Measurements from ENCODE around the gene KLRB1.
"Not testable (repeated sequence)": the region's sequence is repeated elsewhere in the genome, so short reads cannot be mapped to it uniquely, and the experiment has no call there.

The KLRB1 gene

DNA sequence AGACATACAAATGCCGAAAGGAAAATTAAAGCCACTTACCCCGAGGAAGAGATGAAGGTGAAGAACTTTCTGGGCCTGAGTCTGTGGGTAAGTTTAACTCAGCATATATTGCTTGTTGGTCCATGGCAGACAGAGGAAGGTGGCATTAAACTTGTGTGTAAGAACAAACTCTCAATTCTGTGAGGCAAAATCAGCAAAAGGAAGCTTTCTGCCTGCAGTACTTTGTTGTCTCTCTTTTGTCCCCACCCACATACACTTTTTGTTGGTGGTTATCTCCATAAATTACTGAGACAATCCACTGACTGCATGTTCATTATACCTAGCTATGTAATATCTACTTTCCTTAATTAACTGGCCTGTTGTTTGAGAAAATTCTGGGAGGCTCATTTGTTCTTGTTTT, at the start of gene KLRB1:
TSS of gene KLRB1 (minus strand) at position 201 of the 400 bp plus-strand sequence. CDS start at position 124, 77 bp downstream.
- Mint-ChIP-seq H3K36me3 (peaks cover 9% of the 10 kb centered on the region), H3K27me3 (no peaks in the 10 kb centered on the region), H3K27ac (no peak within 1 kb of the TSS), H3K4me3 (peak within 1 kb of the TSS; percentile 6), H3K9me3 (ENCODE audit: low read depth) (no peaks in the 10 kb centered on the region), H3K4me1 (ENCODE audit: low read depth) (peaks cover 28% of the 10 kb centered on the region)

DNA sequence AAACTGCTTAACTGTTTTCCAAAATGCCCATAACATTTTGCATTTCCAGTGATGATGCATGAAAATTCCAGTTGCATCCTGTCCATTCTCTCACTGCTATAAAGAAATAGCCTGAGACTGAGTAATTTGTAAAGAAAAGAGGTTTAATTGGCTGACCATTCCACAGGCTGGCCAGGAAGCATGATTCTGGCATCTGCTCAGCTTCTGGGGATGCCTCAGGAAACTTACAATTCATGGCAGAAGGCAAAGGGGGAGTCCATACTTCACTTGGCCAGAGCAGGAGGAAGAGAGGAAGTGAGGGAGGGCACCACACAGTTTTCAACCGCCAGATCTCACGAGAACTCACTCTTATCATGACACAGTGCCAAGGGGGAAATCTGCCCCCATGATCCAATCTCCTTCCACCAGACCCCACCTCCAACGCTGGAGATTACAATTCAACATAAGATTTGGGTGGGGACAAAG, 43.6 kb upstream of the KLRB1 start:
- Mint-ChIP-seq H3K27me3 (no peaks in the 10 kb centered on the region), H3K4me3 (peak overlapping the region; percentile 100), H3K4me1 (ENCODE audit: low read depth) (peaks cover 65% of the 10 kb centered on the region), H3K9me3 (ENCODE audit: low read depth) (peaks cover 5% of the 10 kb centered on the region), H3K27ac (peak overlapping the region; percentile 98), H3K36me3 (peaks cover 38% of the 10 kb centered on the region)

DNA sequence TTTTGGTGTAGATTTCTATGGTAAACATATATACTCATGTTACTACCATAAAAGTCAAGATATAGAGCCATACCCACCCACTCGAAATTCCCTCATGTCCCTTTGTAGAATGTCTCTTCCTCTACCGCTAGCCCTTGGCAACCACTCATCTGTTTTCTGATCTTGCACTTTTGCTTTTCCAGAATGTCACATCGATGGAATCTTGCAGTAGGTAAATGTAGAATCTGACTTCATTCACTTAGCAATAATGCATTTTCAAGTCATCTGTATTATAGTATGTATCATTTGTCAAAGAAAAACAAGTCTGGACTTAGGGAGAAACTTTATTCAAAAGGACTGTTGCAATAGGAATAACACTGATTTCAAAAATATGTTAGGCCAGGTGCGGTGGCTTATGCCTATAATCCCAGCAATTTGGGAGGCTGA, 42.4 kb upstream of the KLRB1 start:
- peak overlapping the region; percentile 100 for H3K4me3 Mint-ChIP-seq
- peak overlapping the region; percentile 98 for H3K27ac Mint-ChIP-seq
- peaks cover 61% of the 10 kb centered on the region for H3K4me1 Mint-ChIP-seq (ENCODE audit: low read depth)
- H3K9me3 Mint-ChIP-seq (ENCODE audit: low read depth), result peaks cover 8% of the 10 kb centered on the region
- H3K36me3 Mint-ChIP-seq, result peaks cover 31% of the 10 kb centered on the region
- H3K27me3 Mint-ChIP-seq, result no peaks in the 10 kb centered on the region

DNA sequence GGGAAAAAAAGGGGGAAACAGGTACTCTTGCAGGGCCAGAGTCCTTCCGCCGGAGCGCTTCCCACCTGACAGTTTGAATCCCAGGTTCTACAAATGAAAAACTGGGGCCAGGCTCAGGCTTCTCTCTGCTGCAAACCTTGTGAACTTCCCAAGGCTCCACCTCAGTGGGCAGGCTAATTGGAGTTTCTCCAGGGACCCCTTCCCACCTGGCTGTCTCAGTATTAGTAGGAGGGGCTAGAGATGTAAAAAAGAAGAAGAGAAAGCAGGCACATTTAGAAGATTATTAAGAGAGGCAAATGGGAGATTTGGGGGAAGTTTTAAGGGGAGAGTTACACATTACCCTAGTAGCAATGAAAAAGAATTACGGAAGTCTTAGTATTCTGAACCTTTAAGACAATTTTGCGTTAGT, 41.8 kb upstream of the KLRB1 start:
- Mint-ChIP-seq H3K27ac (peak overlapping the region; percentile 98), H3K4me3 (peak overlapping the region; percentile 100), H3K27me3 (no peaks in the 10 kb centered on the region), H3K36me3 (peaks cover 27% of the 10 kb centered on the region), H3K9me3 (ENCODE audit: low read depth) (peaks cover 12% of the 10 kb centered on the region), H3K4me1 (ENCODE audit: low read depth) (peaks cover 60% of the 10 kb centered on the region)

DNA sequence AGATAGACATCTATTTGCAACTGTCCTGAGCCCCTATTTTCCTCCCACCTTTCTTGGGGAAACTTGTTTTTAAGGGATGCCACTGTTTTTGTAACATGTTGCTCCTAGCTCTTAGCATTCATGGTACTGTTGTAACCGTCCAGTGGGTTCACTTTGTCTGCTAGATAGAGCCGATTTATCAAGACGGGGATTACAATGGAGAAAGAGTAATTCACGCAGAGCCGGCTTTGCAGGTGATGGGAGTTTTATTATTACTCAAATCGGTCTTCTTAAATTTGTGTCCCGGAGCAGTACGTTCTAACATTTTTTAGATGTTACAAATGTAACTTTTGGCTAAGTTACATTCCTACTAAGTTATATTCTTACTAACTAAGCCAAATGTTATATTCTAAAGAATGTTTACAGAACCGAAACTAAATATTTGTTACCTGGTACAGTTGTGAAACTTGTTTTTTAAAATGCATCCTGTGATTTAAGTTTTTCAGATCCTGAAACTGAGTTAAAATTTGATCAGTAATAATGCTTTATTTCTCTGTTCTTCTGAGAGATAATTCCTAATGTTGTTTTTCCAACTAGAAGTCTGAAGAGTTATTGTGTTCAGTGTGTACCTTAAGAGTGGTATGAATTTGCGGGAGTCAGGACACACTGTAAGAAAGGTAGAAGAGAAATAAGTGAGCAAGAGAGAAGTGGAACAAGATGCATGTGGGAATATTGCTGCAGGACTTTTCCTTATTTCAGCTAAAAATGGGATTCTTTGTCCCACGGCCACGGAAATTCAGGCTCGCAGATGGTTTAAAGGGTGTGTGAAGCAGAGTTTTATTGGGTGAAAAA, 41.2 kb upstream of the KLRB1 start:
- H3K27ac Mint-ChIP-seq, result peak overlapping the region; percentile 98
- peak overlapping the region; percentile 100 for H3K4me3 Mint-ChIP-seq
- peaks cover 59% of the 10 kb centered on the region for H3K4me1 Mint-ChIP-seq (ENCODE audit: low read depth)
- no peaks in the 10 kb centered on the region for H3K27me3 Mint-ChIP-seq
- peaks cover 23% of the 10 kb centered on the region for H3K36me3 Mint-ChIP-seq
- peaks cover 12% of the 10 kb centered on the region for H3K9me3 Mint-ChIP-seq (ENCODE audit: low read depth)

DNA sequence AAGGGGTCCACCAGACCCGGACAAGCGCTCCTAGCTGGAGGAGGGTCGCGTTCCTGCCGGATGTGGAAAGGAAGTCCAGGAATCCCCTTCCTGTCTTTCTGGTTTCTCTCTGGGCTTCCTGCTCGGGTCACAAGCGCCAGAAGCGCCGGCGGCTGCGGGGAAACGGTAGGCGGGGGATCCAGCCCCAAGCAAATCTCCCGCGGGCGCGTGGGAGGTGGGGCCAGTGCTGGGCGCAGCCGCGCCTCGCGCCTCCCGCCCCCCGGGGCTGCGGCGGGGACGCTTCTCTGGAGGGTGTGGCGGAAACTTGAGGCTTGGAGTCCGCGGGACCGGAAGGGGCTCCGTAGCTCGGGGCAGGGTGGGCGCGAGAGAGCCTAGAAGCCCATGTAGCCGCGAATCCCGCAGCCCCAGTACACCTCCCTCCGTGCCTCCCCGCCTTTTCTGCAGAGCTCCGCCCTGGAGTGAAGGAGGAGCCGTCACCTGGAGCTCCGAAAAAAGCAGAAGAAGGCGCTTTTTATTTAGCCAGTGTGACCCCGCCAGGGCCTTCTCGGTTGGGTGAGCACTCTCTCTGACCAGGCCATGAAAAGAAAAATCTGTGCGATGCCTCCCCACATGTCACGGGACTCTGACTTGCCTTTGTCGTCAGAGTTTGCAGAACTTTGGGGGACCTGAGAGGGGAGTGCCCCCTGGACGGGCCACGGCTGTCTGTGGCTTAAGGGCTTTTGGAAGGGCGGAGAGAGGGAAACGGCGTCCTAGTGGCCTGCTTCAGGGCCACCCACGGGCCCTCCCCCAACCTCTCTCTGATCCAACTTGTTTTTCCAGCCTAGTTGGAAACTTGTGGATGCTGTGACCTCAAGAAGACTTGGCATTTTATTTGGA, 40.3 kb upstream of the KLRB1 start:
- H3K9me3 Mint-ChIP-seq (ENCODE audit: low read depth), result peaks cover 12% of the 10 kb centered on the region
- H3K27ac Mint-ChIP-seq, result peak overlapping the region; percentile 98
- H3K36me3 Mint-ChIP-seq, result peaks cover 17% of the 10 kb centered on the region
- H3K4me1 Mint-ChIP-seq (ENCODE audit: low read depth), result peaks cover 59% of the 10 kb centered on the region
- H3K4me3 Mint-ChIP-seq, result peak overlapping the region; percentile 100
- H3K27me3 Mint-ChIP-seq, result no peaks in the 10 kb centered on the region

DNA sequence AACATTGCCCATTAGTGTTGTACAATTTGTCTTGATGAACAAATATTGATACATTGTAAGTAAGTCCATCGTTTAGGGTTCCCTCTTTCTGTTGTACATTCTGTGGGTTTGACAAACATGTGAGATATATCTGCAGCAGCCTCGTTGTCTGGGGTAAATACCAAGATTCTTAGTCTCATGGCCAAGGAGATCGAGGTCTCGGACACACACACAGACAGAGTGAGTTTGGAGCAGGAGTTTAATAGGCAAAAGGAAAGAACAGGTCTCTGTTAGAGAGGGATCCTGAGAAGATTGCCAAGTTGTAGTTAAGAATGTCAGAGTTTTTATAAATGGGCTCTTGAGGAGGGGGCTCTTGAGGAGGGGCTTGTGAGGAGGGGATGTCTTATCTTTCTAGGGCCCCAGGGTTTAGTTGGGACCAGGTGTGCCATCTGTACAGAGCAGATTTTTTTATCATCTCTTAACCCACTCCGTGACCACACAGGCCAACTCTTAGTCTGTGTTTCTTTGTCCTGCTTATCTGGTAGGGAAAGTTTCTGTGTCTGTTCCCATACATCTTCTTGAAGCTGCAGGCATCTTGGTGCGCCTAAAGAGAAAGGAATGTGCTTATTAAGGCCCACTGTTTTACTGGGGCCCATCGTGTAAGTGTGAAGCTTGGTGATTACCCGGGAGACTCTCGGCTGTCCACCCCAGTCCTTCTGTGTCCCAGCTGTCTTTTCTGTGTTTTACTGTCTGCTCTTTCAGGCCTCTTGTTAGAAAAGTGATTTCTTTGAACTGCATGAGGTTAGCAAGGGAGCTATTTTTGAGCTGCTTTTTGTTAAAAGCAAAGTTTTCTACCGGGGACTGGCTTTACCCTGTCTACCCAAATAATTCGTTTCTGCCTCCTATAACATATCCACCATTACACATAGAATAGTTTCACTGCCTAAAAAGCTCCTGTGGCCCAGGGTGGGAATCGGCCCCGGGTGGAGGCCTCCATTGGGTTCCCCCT, 39.4 kb upstream of the KLRB1 start:
- Mint-ChIP-seq H3K27ac (peak overlapping the region; percentile 97), H3K36me3 (peaks cover 14% of the 10 kb centered on the region), H3K27me3 (no peaks in the 10 kb centered on the region), H3K4me1 (ENCODE audit: low read depth) (peaks cover 60% of the 10 kb centered on the region), H3K9me3 (ENCODE audit: low read depth) (peaks cover 12% of the 10 kb centered on the region), H3K4me3 (peak overlapping the region; percentile 100)

DNA sequence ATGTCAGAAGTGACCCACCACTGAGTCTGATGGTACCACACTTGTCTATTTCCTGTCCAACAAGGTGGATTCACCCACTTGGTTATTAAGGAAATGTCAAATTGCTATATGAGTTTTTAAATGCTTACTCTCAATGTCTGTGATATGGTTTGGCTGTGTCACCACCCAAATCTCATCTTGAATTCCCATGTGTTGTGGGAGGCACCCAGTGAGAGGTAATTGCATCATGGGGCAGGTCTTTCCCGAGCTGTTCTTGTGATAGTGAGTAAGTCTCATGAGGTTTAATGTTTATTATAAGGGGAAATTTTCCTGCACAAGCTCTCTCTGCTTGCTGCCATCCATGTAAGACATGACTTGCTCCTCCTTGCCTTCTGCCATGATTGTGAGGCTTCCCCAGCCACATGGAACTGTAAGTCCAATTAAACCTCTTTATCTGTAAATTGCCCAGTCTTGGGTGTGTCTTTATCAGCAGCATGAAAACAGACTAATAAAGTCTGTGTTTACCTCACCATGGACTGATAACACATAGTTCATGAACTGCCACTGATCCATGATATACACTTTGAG, 37.4 kb upstream of the KLRB1 start:
- H3K27ac Mint-ChIP-seq, result peak overlapping the region; percentile 88
- not testable (repeated sequence) for H3K27me3 Mint-ChIP-seq; H3K9me3 Mint-ChIP-seq (ENCODE audit: low read depth); H3K36me3 Mint-ChIP-seq
- H3K4me3 Mint-ChIP-seq, result peak overlapping the region; percentile 64
- H3K4me1 Mint-ChIP-seq (ENCODE audit: low read depth), result peaks cover 53% of the 10 kb centered on the region

DNA sequence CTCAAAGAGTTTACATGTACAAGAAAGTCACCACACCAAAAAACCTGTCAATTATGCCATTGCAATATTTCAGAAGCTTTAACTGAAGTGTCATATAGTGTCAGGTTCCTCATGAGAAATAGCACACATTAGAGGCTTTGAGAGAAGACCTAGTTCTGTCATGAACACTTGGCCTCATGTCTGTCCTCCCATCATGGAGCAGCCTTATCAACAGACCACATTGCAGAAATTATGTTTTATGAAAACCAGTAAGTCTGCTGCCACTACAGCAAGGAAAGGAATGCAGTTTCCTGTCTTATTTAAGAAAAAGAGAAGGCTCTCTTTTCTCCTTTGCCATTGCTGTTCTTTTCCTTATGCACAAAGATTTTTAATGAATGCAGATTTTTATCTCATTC, 35.5 kb upstream of the KLRB1 start:
- Mint-ChIP-seq H3K9me3 (ENCODE audit: low read depth) (peaks cover 7% of the 10 kb centered on the region), H3K4me1 (ENCODE audit: low read depth) (peaks cover 67% of the 10 kb centered on the region), H3K4me3 (no peak overlapping the region), H3K36me3 (peaks cover 7% of the 10 kb centered on the region), H3K27me3 (no peaks in the 10 kb centered on the region), H3K27ac (peak overlapping the region; percentile 89)

DNA sequence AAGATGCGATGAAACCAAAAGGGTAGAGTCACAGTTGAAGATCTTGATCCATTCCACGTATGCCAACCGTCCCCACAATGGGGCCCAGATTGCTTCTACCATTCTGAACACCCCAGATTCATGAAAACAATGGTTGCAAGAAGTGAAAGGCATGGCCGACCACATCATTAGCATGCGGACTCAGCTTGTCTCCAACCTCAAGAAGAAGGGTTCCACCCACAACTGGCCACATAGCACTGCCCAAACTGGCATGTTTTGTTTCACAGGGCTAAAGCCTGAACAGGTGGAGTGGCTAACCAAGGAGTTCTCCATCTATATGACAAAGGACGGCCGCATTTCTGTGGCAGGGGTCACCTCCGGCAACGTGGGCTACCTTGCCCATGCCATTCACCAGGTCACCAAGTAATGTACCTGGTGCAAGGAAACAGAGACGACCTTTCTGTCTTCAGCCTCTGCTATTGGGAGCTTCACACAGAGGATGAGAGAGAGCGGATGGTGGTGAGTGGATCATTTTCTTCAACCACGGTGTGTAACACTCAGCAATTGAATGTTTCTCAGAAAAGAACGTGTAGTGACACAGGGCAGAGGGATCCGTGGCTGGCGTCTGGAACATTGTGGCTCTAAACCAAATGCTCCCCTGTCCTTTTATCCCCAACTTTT, 35.0 kb upstream of the KLRB1 start:
- peaks cover 7% of the 10 kb centered on the region for H3K36me3 Mint-ChIP-seq
- peaks cover 70% of the 10 kb centered on the region for H3K4me1 Mint-ChIP-seq (ENCODE audit: low read depth)
- H3K27me3 Mint-ChIP-seq, result no peaks in the 10 kb centered on the region
- peak overlapping the region; percentile 89 for H3K27ac Mint-ChIP-seq
- H3K4me3 Mint-ChIP-seq, result peak overlapping the region; percentile 44
- H3K9me3 Mint-ChIP-seq (ENCODE audit: low read depth), result peaks cover 7% of the 10 kb centered on the region

DNA sequence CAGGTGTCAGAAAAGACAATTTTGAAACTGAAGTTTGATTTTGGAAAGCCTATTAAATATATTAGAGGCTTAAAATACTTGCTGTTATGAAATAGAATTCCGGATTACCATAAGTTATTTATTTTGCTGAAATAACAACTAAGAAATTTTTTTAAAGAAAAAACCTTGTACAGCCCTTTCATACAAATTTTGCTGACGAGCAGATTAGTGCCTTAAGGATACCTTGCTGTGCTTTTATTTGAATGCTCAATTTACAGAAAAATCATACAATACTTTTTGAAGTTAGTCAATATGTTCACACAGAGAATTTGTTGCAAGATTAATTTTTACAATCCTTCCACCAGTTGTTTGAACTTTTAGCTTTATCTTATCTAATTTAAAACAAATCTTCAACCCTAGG, 32.3 kb upstream of the KLRB1 start:
- Mint-ChIP-seq H3K4me1 (ENCODE audit: low read depth) (peaks cover 76% of the 10 kb centered on the region), H3K27me3 (no peaks in the 10 kb centered on the region), H3K9me3 (ENCODE audit: low read depth) (peaks cover 2% of the 10 kb centered on the region), H3K27ac (no peak overlapping the region), H3K4me3 (no peak overlapping the region), H3K36me3 (peaks cover 12% of the 10 kb centered on the region)

DNA sequence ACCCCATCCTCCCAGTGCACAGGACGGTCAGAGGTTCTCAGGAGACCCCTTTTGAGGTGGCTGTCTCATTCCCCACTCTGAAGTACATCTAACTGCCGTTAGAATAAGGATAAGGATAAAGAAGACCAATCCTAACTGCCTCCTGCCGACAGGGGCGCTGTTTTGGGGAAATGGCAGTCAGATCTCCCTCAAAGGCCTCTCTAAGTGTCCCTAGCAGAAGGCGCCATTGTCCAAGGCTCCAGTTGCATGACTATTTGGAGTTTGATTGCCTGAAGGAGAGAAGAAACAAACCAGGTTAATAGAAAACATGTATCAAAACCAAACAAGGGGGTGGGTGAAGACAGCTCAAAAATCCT, 29.1 kb upstream of the KLRB1 start:
- Mint-ChIP-seq H3K27me3 (no peaks in the 10 kb centered on the region), H3K4me3 (no peak overlapping the region), H3K9me3 (ENCODE audit: low read depth) (no peaks in the 10 kb centered on the region), H3K27ac (peak overlapping the region; percentile 94), H3K36me3 (peaks cover 12% of the 10 kb centered on the region), H3K4me1 (ENCODE audit: low read depth) (peaks cover 74% of the 10 kb centered on the region)

DNA sequence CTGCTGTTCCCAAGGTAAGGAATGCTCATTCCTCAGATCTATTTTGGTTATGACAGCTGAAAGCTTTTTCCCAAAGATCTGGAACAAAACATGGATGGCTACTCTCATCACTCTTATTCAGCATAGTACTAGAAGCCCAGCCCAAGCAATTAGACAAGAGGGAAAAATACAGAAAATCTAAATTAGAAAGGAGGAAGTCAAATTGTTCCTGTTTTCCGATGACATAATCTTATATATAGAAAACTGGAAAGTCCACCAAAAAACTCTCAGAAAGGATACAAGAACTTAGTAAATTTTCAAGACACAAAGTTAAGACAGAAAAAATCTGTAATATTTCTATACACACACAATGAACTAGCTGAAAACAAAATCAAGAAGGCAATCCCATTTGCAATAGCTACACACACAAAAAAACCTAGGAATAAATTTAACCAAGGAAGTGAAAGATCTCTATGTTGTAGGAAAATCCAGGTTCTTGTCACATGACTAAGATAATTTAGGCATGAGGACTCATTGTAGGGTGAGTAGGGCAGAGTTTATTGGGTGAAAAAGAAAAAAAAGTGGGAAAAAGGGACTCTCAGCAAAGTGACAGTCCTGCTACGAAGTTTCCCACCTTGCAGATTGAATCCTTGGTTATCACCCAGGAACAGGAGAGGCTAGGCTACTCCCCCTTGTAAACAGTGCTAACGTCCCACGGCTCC, 28.6 kb upstream of the KLRB1 start:
- no peaks in the 10 kb centered on the region for H3K27me3 Mint-ChIP-seq
- peak overlapping the region; percentile 94 for H3K27ac Mint-ChIP-seq
- peaks cover 72% of the 10 kb centered on the region for H3K4me1 Mint-ChIP-seq (ENCODE audit: low read depth)
- peaks cover 14% of the 10 kb centered on the region for H3K36me3 Mint-ChIP-seq
- H3K9me3 Mint-ChIP-seq (ENCODE audit: low read depth), result no peaks in the 10 kb centered on the region
- no peak overlapping the region for H3K4me3 Mint-ChIP-seq

Measured in activated naive CD8-positive, alpha-beta T cell (primary cell).